ENCODE measurements around the gene GRPEL1.

Gene GRPEL1

GRCh38 chr4:7066006-7066405 lies 1.9 kb downstream of the GRPEL1 start:
- no peak for DNase-seq (ENCODE audit: low read depth)

- DNase-seq (ENCODE audit: low read depth): no peak
These were observed 4.5 kb downstream of the GRPEL1 start for GRCh38 chr4:7063362-7063761.

GRCh38 chr4:7062816-7063215 lies 5.0 kb downstream of the GRPEL1 start:
- no peak for DNase-seq (ENCODE audit: low read depth)

- no peak for DNase-seq (ENCODE audit: low read depth)
These were observed 6.0 kb downstream of the GRPEL1 start for GRCh38 chr4:7061815-7062214.

- DNase-seq (ENCODE audit: low read depth): no peak
These were observed 7.3 kb downstream of the GRPEL1 start for GRCh38 chr4:7060346-7061150.

GRCh38 chr4:7059662-7060061 lies 8.2 kb downstream of the GRPEL1 start:
- DNase-seq (ENCODE audit: low read depth): no peak

GRCh38 chr4:7058792-7059191 lies 9.1 kb downstream of the GRPEL1 start:
- no peak for DNase-seq (ENCODE audit: low read depth)

- DNase-seq (ENCODE audit: low read depth): no peak
These were observed 11.9 kb downstream of the GRPEL1 start for GRCh38 chr4:7055990-7056325.

GRCh38 chr4:7055111-7055989 lies 12.5 kb downstream of the GRPEL1 start:
- no peak for DNase-seq (ENCODE audit: low read depth)

GRCh38 chr4:7054106-7054880 lies 13.6 kb downstream of the GRPEL1 start:
- no peak for DNase-seq (ENCODE audit: low read depth)

- DNase-seq (ENCODE audit: low read depth): no peak
These were observed 14.7 kb downstream of the GRPEL1 start for GRCh38 chr4:7052923-7053715.

GRCh38 chr4:7052313-7052712 lies 15.6 kb downstream of the GRPEL1 start:
- no peak for DNase-seq (ENCODE audit: low read depth)

- DNase-seq (ENCODE audit: low read depth): no peak
These were observed 16.0 kb downstream of the GRPEL1 start for GRCh38 chr4:7051905-7052304.

- no peak for DNase-seq (ENCODE audit: low read depth)
These were observed 16.7 kb downstream of the GRPEL1 start for GRCh38 chr4:7051144-7051495.

GRCh38 chr4:7050481-7051143 lies 17.3 kb downstream of the GRPEL1 start:
- DNase-seq (ENCODE audit: low read depth): no peak

GRCh38 chr4:7049739-7050138 lies 18.1 kb downstream of the GRPEL1 start:
- DNase-seq (ENCODE audit: low read depth): no peak

GRCh38 chr4:7049295-7049694 lies 18.6 kb downstream of the GRPEL1 start:
- no peak for DNase-seq (ENCODE audit: low read depth)

- no peak for DNase-seq (ENCODE audit: low read depth)
These were observed 19.2 kb downstream of the GRPEL1 start for GRCh38 chr4:7048642-7049041.

GRCh38 chr4:7046971-7047370 lies 20.9 kb downstream of the GRPEL1 start:
- no peak for DNase-seq (ENCODE audit: low read depth)

- no peak for DNase-seq (ENCODE audit: low read depth)
These were observed 21.6 kb downstream of the GRPEL1 start for GRCh38 chr4:7045961-7046921.

Data from T follicular helper cell (primary cell).